GM12874 (cell line): ENCODE data around the gene NOD2.

Source experiments
- CTCF ChIP-seq: IDR thresholded peaks from 2 replicates; pipeline ENCODE4 v1.5.1; 2011; ENCODE audit warnings: low read depth, mild to moderate bottlenecking, control low read depth, low read length, moderate library complexity; ENCODE audit not compliant: insufficient read depth

The NOD2 gene

GRCh38 chr16:50722405-50722737 lies 29.0 kb downstream of the NOD2 start:
- TF ChIP-seq CTCF: no peak

- no peak for TF ChIP-seq CTCF
These were observed 29.6 kb downstream of the NOD2 start for GRCh38 chr16:50722960-50723359.

GRCh38 chr16:50724306-50724705 lies 30.9 kb downstream of the NOD2 start:
- TF ChIP-seq CTCF: no peak

- no peak for TF ChIP-seq CTCF
These were observed 38.0 kb downstream of the NOD2 start for GRCh38 chr16:50731130-50731988.

- TF ChIP-seq CTCF: no peak
These were observed 38.8 kb downstream of the NOD2 start for GRCh38 chr16:50731989-50732832.

GRCh38 chr16:50733468-50733867 lies 40.1 kb downstream of the NOD2 start:
- no peak for TF ChIP-seq CTCF

GRCh38 chr16:50735629-50736122 lies 42.3 kb downstream of the NOD2 start:
- TF ChIP-seq CTCF: no peak
